Fibroblast of pulmonary artery (primary cell): ENCODE results near the gene ARHGAP15.
A peak's percentile ranks its signal among the peaks of the same experiment; 100 is the strongest.

ENCODE experiments used
- DNase-seq: peaks from one replicate; pipeline ENCODE4 v3.0.0-alpha.2; 2010; ENCODE audit warnings: low read depth
- H3K4me3 ChIP-seq: replicated peaks from 2 replicates; pipeline ENCODE4 v1.5.1; 2011; ENCODE audit warnings: low read depth, mild to moderate bottlenecking, control low read depth, low read length, moderate library complexity
- CTCF ChIP-seq: IDR thresholded peaks from 2 replicates; pipeline ENCODE4 v1.5.1; 2011; ENCODE audit warnings: mild to moderate bottlenecking, control low read depth, low read length, inconsistent platforms; ENCODE audit errors: missing control alignments

Gene ARHGAP15

DNA sequence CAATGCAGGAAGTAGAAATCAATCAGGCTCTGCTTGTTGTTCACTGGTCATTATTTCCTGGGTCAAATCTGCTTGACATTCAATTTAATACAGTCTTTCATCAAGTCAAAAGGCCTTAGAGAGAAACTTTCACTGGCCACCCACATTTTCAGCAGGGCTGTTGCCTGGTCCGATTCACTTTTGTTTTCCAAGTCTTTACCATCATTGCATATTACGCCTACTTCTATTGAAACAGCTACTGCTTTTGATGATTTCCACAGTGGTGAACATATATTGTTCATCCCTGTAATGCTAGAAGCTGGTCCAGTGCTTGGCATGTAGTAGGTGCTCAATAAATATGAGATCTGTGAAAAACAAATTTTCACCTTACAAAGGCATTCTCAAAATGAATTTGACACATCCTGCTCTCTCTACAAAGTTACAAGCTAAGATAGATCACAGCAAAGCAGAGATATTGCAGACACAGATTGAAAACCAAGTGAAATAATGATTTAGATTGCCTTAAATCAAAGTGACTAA lies 600.1 kb downstream of the ARHGAP15 start:
- H3K4me3 ChIP-seq = no peak overlapping the region
- no peak for DNase-seq
- TF ChIP-seq CTCF = no peak

DNA sequence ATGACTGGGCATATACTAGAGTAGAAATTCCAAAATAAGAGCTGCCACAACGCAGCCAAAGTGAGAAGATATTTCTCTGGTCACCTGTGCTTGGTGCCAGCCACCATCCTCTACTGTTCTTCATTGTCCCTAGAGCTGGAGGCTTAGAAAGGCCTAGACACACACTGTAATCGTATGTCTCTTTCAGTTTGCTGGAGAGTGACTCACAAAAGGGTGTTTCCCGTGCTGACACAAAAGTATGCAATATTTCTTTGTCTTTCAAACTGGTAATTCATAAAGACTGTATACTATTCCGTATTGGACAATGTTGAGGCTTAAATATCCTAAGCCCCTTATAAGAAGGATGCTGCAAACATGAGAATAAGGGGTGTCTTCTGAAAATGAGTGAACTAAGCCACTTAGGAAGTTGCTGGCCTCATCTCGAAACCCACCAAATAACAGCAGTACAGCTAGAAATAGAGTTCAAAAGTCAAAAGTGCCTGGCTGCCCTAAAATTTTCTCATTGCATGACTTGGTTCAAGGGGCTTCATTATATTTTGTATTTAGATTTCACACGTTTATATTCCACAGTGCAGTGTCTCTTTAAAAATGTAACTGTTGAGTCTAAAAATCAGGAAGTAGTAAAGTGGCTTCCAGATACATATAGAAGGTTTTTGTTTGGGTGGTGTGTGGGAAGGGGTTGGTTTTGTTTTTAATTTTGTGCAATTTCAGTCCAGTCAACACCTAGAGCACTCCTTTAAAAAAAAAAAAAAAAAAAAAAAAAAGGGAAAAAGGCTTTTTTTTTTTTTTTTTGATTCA lies 601.1 kb downstream of the ARHGAP15 start:
- no peak for TF ChIP-seq CTCF
- no peak for DNase-seq

DNA sequence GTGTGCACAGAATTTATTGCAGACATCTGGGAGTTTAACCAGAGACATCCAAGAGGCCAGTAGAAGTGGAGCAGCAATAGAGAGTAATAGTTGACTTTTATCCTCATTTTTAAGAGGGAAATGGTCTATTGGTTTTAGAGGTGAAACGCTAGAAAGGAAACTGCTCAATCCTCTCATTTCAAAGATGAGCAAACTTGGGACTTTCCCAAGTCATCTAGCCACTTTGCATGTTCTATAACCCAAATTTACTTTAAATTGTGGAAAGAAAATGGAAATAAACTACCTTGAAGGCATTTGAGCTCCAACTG lies 601.7 kb downstream of the ARHGAP15 start:
- DNase-seq = no peak
- H3K4me3 ChIP-seq = no peak overlapping the region
- no peak for TF ChIP-seq CTCF

More for the DNA sequence above, 601.1 kb downstream of the ARHGAP15 start:
- no peak overlapping the region for H3K4me3 ChIP-seq

DNA sequence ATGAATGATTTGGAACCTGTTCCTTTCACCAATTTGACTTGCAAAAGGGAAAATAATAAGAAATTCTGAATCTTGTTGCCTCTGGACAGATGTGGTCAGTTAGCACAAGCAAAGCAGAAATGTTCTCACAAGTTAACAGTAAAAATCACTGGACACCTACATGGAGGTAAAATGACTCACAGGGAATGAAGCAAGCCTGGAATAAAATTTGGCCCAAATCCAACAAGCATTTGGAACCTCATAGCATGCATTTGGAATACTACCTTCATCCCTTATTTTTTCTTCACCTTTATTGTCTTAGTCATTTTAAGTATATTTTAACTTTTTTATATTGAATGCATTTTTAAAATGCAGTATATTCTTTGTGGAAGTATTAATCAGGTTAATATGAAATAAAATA lies 602.9 kb downstream of the ARHGAP15 start:
- H3K4me3 ChIP-seq = no peak overlapping the region
- peak; percentile 31 for DNase-seq
- TF ChIP-seq CTCF = no peak

DNA sequence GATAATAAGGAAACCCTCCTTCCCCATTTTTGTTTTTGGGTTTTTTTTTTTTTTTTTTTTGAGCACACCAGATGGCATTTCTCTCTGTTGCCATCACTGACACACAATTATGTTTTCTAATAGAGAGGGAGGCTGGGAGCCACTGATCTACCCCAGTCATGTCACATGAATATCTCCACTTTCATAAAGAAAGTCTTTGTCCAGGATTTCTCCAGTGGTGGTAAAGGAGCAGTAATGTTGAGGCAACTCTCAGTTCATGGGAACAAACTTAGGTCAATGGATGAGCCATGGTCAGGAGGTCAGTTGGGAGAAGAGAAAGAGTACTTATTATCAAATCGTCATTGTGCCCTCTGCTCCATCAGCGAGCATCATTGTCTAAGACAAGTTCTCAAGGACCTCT lies 603.7 kb downstream of the ARHGAP15 start:
- TF ChIP-seq CTCF = no peak
- DNase-seq = no peak
- H3K4me3 ChIP-seq = no peak overlapping the region

- no peak for TF ChIP-seq CTCF
- no peak overlapping the region for H3K4me3 ChIP-seq
- DNase-seq = no peak
Measured at GRCh38 chr2:143734507-143734906, 605.3 kb downstream of the ARHGAP15 start.

- no peak for TF ChIP-seq CTCF
- no peak overlapping the region for H3K4me3 ChIP-seq
- DNase-seq = no peak
Measured at GRCh38 chr2:143736904-143737303, 607.7 kb downstream of the ARHGAP15 start.
